Stomach (tissue), 9 donors: ENCODE results near the gene NT5DC3. TPM values are rescaled to one million over a fixed set of nuclear protein-coding genes. Genes with fewer than 3 reads are reported as not detected.

Experiments
- DNase-seq, 2 donors: peaks; one replicate each; pipeline versions ENCODE4 v3.0.0 to v3.0.0-alpha.2; 2013 to 2019
- H3K27ac ChIP-seq, 5 donors: fragments of 200-600 bp in 4 of 5; sonication (generic) in 4 of 5; one replicate each; pipeline ENCODE4 v1.5.1; 2013 to 2019; ENCODE audit warnings: mild to moderate bottlenecking in 1 of 5, moderate library complexity in 1 of 5
- H3K27me3 ChIP-seq, 3 donors: fragments of 200-600 bp; sonication (generic); one replicate each; pipeline ENCODE4 v1.5.1; 2017 to 2019; ENCODE audit warnings: mixed run types in 1 of 3
- H3K36me3 ChIP-seq, 4 donors: fragments of 200-600 bp; sonication (generic); 1 replicate in 3 of 4; 2 replicates in 1 of 4; pipeline ENCODE4 v1.5.1; 2016 to 2019
- H3K4me1 ChIP-seq, 4 donors: fragments of 200-600 bp; sonication (generic); one replicate each; pipeline ENCODE4 v1.5.1; 2016 to 2019
- H3K4me3 ChIP-seq, 4 donors: fragments of 200-600 bp; sonication (generic) in 3 of 4; one replicate each; pipeline ENCODE4 v1.5.1; 2016 to 2019; ENCODE audit warnings: mild to moderate bottlenecking in 1 of 4
- H3K9me3 ChIP-seq, 4 donors: fragments of 200-600 bp; sonication (generic); one replicate each; pipeline ENCODE4 v1.5.1; 2016 to 2019
- EP300 ChIP-seq: sonication (generic); formaldehyde crosslinking; IDR thresholded peaks from one replicate; pipeline ENCODE4 v1.6.1; 2017; ENCODE audit warnings: antibody characterized with exemption
- POLR2A ChIP-seq, 4 donors: fragments of 450-650 bp; IDR thresholded peaks; one replicate each; pipeline ENCODE4 v1.6.1; 2016; ENCODE audit warnings: antibody characterized with exemption in 4 of 4, control low read depth in 2 of 4, mild to moderate bottlenecking in 1 of 4, moderate library complexity in 1 of 4
- POLR2AphosphoS5 ChIP-seq, 3 donors: sonication (generic); formaldehyde crosslinking; IDR thresholded peaks; one replicate each; pipeline ENCODE4 v1.6.1; 2016; ENCODE audit warnings: antibody characterized with exemption in 3 of 3
- WGBS, 5 donors: extraction: QIAGEN DNeasy Blood & Tissue Kit in 3 of 5; methylation state at CpG; one replicate each; pipeline versions ENCODE4 v1.1.5 to v1.1.7; 2013 to 2018; 5-methylcytosine and 5-hydroxymethylcytosine counted together
- intact Hi-C: fragments of 100-400 bp; cut with DNase I; formaldehyde crosslinking; loops from one replicate; pipeline ENCODE4 v1.15.1; 2023; ENCODE audit warnings: low total_unique reads
- polyA plus RNA-seq, 3 donors: library from polyadenylated mRNA; stranded (reverse); fragments of 200-250 nt; gene quantifications; one replicate each; pipeline ENCODE4 v1.2.3, GENCODE V29; 2013
- total RNA-seq, 5 donors: library from RNA; depleted of rRNA; stranded (reverse); fragments of >200 nt; gene quantifications; one replicate each; pipeline versions ENCODE4 v1.1.0 to v1.2.3, GENCODE V29; 2014 to 2016
- TF ChIP-seq, protein P1 (sequence below), 7 experiments: fragments of 450-650 bp in 4 of 7; fragments of 200-600 bp in 3 of 7; sonication (generic) in 3 of 7; IDR thresholded peaks; one replicate each; pipeline ENCODE4 v1.5.1; 2016 to 2019; ENCODE audit warnings: antibody characterized with exemption in 7 of 7, control low read depth in 2 of 7, mild to moderate bottlenecking in 1 of 7
- donor health status: healthy with polysubstance abuse.
- donor health status: Bipolar disorder and iron deficiency.
- donor health status: healthy.

The NT5DC3 gene
- total and polyA plus RNA-seq, 8 donors = 0.76 to 42.9 (median 8.7) TPM

DNA sequence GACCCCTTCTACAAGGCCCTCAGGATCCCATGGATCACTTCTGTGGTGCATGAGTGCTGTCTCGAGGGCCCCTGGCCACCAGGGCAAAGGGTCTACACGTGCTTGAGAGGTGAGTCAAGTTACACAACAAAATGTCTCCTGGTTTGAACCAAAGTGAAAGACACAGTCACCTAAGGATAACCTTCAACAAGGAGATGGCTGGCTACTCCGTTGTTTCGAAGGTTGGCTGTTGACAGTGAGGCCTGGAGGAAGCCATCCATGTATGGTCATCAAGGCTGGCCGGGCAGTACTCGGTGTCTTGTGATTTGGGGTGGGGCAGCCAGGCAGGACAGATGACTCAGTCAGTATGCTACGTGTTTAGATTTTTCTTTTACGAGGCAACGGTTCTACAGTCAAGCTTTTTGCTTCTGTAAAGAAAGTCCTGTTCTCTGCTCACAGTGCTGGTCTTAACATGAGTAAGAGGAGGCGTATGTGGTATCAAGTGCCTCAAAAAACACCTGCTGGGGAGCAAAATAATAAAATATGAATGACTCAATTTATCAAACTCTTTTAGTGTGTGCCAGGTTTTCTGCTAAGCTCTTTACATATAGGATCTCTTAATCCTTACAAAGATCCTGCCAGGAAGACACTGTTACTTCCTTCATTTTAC is 18.0 kb upstream of the NT5DC3 start:
- Histone ChIP-seq H3K27ac (peak overlapping the region in 4 of 5 donors; percentile 53 to 83 (median 68)), H3K4me1 (peaks cover 0 to 20% (median 4%) of the 10 kb centered on the region in 4 donors), H3K4me3 (no peak overlapping the region), H3K9me3 (no peaks in the 10 kb centered on the region), H3K36me3 (no peaks in the 10 kb centered on the region), H3K27me3 (no peaks in the 10 kb centered on the region)
- 43 to 53% (median 47%) methylated on average over 10 of the region's 10 CpGs for WGBS, 5 donors
- peak; percentile 42 to 72 for DNase-seq
- TF ChIP-seq EP300 = peak; percentile 92
- TF ChIP-seq POLR2AphosphoS5 (IDR thresholded peaks at IDR 0.05) = peak; percentile 10 to 60 (median 48)
- TF ChIP-seq, protein P1, sequence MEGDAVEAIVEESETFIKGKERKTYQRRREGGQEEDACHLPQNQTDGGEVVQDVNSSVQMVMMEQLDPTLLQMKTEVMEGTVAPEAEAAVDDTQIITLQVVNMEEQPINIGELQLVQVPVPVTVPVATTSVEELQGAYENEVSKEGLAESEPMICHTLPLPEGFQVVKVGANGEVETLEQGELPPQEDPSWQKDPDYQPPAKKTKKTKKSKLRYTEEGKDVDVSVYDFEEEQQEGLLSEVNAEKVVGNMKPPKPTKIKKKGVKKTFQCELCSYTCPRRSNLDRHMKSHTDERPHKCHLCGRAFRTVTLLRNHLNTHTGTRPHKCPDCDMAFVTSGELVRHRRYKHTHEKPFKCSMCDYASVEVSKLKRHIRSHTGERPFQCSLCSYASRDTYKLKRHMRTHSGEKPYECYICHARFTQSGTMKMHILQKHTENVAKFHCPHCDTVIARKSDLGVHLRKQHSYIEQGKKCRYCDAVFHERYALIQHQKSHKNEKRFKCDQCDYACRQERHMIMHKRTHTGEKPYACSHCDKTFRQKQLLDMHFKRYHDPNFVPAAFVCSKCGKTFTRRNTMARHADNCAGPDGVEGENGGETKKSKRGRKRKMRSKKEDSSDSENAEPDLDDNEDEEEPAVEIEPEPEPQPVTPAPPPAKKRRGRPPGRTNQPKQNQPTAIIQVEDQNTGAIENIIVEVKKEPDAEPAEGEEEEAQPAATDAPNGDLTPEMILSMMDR (IDR thresholded peaks at IDR 0.05) = no peak
- intact Hi-C loops = no loop called here

DNA sequence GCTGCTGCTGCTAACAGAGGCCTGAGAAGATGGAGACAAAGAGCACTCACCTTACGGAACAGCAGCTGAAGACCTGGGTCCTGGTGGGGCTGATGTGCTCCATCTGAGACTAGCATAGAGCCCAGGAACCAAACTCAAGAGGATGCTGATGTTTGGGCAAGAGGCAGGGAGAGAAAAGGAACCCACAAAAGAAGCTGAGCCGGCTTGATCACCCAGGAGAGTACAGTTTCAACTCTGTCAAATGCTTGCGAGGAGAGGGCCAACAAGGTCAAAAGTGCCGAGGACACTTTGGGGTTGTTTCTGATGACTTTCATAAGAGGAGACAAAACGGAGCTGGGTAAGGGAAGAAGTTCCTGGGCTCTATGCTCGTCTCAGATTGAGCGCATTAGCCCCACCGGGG is 17.3 kb upstream of the NT5DC3 start:
- intact Hi-C loops = no loop called here
- no peaks in the 10 kb centered on the region for H3K9me3 ChIP-seq
- H3K4me3 ChIP-seq = no peak overlapping the region
- peaks cover 0 to 20% (median 4%) of the 10 kb centered on the region in 4 donors for H3K4me1 ChIP-seq
- peak overlapping the region in 3 of 5 donors; percentile 61 to 83 (median 76) for H3K27ac ChIP-seq
- no peak for DNase-seq
- TF ChIP-seq, protein P1 (IDR thresholded peaks at IDR 0.05) = no peak
- no peak for TF ChIP-seq EP300
- TF ChIP-seq POLR2A (IDR thresholded peaks at IDR 0.05) = no peak
- no peak for TF ChIP-seq POLR2AphosphoS5 (IDR thresholded peaks at IDR 0.05)
- H3K27me3 ChIP-seq = no peaks in the 10 kb centered on the region
- H3K36me3 ChIP-seq = no peaks in the 10 kb centered on the region
- WGBS, 5 donors = 89 to 95% (median 92%) methylated on average over 8 of the region's 8 CpGs

DNA sequence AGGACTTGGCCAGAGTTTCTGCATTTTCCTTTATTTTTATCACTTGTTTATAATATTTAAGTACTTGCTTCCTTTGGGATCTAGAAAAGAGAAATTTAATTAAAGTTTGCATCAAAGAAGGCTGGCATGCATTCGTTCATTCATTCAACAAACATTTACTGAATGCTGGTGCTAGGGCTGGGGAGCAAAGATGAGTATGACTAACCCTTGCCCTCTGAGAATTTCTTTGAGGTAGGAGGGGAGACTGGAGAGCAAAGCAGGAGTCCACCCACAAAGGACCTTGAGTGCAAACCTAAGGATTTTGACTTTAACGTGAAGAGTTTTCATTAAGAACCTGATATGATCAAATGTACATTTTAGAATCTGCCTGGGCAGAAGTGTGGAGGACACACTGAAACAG is 16.1 kb upstream of the NT5DC3 start:
- Histone ChIP-seq H3K4me3 (no peak overlapping the region), H3K36me3 (no peaks in the 10 kb centered on the region), H3K9me3 (no peaks in the 10 kb centered on the region), H3K4me1 (peaks cover 0 to 20% (median 4%) of the 10 kb centered on the region in 4 donors), H3K27me3 (no peaks in the 10 kb centered on the region), H3K27ac (no peak overlapping the region)
- no peak for TF ChIP-seq POLR2AphosphoS5 (IDR thresholded peaks at IDR 0.05)
- TF ChIP-seq, protein P1 (IDR thresholded peaks at IDR 0.05) = no peak
- no peak for TF ChIP-seq POLR2A (IDR thresholded peaks at IDR 0.05)
- no peak for TF ChIP-seq EP300
- no peak for DNase-seq
- intact Hi-C loops = no loop called here
- 55 to 67% (median 62%) methylated on average over 2 of the region's 2 CpGs for WGBS, 5 donors

DNA sequence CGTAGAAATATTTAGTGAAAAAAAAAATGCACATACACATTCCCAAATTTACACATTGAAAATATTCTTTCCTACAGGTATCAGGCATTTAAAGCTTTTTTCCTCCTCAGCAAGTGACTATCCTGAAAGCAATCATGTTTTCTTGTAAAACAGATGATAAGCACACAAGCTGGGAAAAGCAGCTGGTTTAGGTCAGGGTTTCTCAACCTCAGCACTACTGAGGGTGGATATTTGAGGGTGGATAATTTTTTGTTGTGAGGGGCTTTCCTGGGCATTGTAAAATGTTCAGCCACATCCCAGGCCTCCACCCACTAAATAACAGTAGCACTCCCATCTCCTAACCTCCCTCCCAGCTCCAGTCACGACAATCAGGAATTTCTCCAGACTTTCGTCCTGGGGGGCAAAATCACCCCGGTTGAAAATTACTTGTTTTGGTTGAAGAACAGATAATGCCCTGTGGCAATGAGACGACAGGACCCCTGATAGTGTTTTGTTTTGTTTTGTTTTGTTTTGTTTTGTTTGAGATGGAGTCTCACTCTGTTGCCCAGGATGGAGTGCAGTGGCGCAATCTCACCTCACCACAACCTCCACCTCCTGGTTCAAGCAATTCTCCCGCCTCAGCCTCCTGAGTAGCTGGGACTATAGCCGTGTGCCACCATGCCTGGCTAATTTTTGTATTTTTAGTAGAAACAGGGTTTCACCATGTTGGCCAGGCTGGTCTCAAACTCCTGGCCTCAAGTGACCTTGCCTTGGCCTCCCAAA is 15.0 kb upstream of the NT5DC3 start:
- whole genome bisulfite sequencing, 5 donors = 77 to 92% (median 88%) methylated on average over 8 of the region's 8 CpGs
- TF ChIP-seq POLR2A (IDR thresholded peaks at IDR 0.05) (no peak), EP300 (no peak), POLR2AphosphoS5 (IDR thresholded peaks at IDR 0.05) (no peak)
- TF ChIP-seq, protein P1 (IDR thresholded peaks at IDR 0.05) = no peak
- intact Hi-C loops = no loop called here
- no peak for DNase-seq
- Histone ChIP-seq H3K36me3 (no peaks in the 10 kb centered on the region), H3K27ac (peak overlapping the region in 1 of 5 donors; percentile 10), H3K9me3 (no peaks in the 10 kb centered on the region), H3K4me1 (peaks cover 0 to 20% (median 6%) of the 10 kb centered on the region in 4 donors), H3K27me3 (no peaks in the 10 kb centered on the region), H3K4me3 (no peak overlapping the region)
